ENCODE results near the gene CH25H.

The CH25H gene

DNA sequence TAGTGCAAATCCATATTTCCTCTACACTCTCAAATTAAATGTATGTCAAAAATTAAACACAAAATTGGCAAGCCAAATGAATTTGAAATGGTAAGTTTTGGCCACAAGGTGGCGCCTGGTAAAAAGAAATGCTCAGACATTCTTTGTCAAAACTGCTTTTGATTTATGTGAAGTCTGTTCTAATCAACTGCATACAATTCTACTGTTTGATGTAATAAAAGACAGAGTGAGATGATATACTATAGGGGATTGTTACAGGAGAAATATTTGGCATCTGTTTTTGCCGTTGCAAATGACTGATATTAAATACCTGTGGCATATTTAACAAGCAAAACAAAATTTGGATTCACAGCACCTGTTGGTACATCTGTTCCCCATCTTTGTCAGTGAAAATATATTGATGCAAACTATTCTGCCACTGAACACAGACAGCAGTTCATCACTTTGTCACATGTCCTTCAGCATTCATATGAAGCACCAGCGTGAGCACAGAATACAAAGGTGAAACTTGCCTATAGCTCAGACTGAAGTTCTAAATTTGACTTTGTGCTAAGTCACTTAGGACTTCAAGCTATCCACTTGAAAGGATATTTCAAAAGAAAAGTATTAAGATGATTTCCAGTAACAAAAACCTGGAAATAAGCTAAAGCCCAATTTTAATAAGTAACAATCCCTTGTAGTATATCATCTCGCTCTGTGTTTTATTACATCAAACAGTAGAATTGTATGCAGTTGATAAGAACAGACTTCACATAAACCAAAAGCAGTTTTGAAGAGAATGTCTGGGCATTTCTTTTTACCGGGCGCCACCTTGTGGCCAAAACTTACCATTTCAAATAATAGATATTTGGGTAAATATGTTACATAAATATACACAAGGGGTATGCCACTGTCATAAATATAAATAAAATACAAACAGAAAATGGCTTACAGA is 10.2 kb upstream of the CH25H start:
- TF ChIP-seq, protein P1, sequence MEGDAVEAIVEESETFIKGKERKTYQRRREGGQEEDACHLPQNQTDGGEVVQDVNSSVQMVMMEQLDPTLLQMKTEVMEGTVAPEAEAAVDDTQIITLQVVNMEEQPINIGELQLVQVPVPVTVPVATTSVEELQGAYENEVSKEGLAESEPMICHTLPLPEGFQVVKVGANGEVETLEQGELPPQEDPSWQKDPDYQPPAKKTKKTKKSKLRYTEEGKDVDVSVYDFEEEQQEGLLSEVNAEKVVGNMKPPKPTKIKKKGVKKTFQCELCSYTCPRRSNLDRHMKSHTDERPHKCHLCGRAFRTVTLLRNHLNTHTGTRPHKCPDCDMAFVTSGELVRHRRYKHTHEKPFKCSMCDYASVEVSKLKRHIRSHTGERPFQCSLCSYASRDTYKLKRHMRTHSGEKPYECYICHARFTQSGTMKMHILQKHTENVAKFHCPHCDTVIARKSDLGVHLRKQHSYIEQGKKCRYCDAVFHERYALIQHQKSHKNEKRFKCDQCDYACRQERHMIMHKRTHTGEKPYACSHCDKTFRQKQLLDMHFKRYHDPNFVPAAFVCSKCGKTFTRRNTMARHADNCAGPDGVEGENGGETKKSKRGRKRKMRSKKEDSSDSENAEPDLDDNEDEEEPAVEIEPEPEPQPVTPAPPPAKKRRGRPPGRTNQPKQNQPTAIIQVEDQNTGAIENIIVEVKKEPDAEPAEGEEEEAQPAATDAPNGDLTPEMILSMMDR (IDR thresholded peaks at IDR 0.05; ENCODE audit: insufficient read depth, low read depth, low read length, missing control alignments): peak; percentile 60
- no peak overlapping the region for H3K4me3 ChIP-seq (ENCODE audit: low read length)
- DNase-seq (ENCODE audit: low read depth): peak; percentile 65

- no peak overlapping the region for H3K4me3 ChIP-seq (ENCODE audit: low read length)
- DNase-seq (ENCODE audit: low read depth): no peak
- TF ChIP-seq, protein P1 (IDR thresholded peaks at IDR 0.05; ENCODE audit: insufficient read depth, low read depth, low read length, missing control alignments): no peak
Observed at GRCh38 chr10:89216056-89216455, 8.9 kb upstream of the CH25H start.

DNA sequence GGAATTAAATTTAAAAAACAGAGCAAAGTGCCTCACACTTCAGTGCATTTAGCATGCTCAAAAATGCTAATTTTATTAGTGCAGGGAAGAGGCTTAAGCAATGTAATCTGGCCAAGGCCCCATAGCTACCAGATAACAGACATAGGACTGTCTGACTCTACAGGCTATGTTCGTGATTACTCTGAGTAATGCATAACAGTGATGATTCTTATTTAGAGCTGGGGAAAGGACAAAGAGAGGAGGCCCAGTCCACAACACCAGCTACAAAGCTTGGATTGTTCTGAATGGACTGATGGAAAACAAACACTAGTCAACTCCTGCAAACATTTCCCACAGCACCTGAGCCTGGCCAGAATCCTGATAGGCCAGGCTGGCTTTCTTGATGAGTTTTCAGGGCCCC is 8.4 kb upstream of the CH25H start:
- no peak for DNase-seq (ENCODE audit: low read depth)
- no peak overlapping the region for H3K4me3 ChIP-seq (ENCODE audit: low read length)
- TF ChIP-seq, protein P1 (IDR thresholded peaks at IDR 0.05; ENCODE audit: insufficient read depth, low read depth, low read length, missing control alignments): no peak

DNA sequence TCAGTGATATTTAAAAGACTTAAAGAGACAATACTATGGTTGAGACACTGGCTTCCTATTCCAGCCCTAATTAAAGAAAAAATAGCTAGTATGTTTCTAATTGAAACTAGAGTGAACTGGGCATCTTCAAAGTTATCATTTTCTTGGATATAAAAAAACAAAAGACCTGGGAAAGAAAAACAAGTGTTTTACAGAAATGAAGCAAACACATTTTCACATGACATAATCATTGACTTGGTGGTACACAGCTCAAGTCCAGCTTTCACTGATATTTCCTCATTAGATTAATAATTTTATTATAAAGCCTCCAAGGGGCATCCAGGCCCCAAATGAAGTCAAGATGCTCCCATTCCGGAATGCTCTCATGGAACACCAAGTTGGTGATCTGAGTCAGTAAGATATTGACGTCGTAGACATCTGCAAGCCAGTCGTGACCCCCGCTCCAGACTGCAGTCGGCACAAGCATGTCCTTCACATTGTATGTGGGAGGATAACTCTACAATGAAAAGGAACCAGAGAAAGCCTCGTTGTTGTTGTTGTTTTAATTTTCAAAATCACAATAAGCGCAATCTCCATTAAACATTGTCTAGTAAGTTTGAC is 7.5 kb upstream of the CH25H start:
- DNase-seq (ENCODE audit: low read depth): no peak
- TF ChIP-seq, protein P1 (IDR thresholded peaks at IDR 0.05; ENCODE audit: insufficient read depth, low read depth, low read length, missing control alignments): no peak

GRCh38 chr10:89213191-89213808 is 6.2 kb upstream of the CH25H start:
- H3K4me3 ChIP-seq (ENCODE audit: low read length): no peak overlapping the region
- peak; percentile 48 for DNase-seq (ENCODE audit: low read depth)
- TF ChIP-seq, protein P1 (IDR thresholded peaks at IDR 0.05; ENCODE audit: insufficient read depth, low read depth, low read length, missing control alignments): peak; percentile 62

More for the DNA sequence above, 7.5 kb upstream of the CH25H start:
- H3K4me3 ChIP-seq (ENCODE audit: low read length): no peak overlapping the region

GRCh38 chr10:89210794-89211425 is 3.8 kb upstream of the CH25H start:
- no peak for DNase-seq (ENCODE audit: low read depth)
- TF ChIP-seq, protein P1 (IDR thresholded peaks at IDR 0.05; ENCODE audit: insufficient read depth, low read depth, low read length, missing control alignments): no peak
- no peak overlapping the region for H3K4me3 ChIP-seq (ENCODE audit: low read length)
